Bronchial epithelial cell (primary cell): ENCODE data around the gene SUCNR1. TPM values are rescaled to one million over a fixed set of nuclear protein-coding genes. Genes with fewer than 3 reads are reported as not detected.
"Not testable (repeated sequence)": the region's sequence is repeated elsewhere in the genome, so short reads cannot be mapped to it uniquely, and the experiment has no call there.

Experiments used
- DNase-seq: peaks from one replicate; pipeline ENCODE4 v3.0.0-alpha.2; 2010; ENCODE audit warnings: low read depth
- FAIRE-seq: peaks from 2 replicates; lab custom pipeline; 2011; peaks lifted over from hg19 to GRCh38; lab: Jason Lieb, UNC
- H3K27me3 ChIP-seq: 2 replicates; pipeline ENCODE4 v1.5.1; 2011; ENCODE audit warnings: low read length; ENCODE audit not compliant: control insufficient read depth, insufficient read depth
- H3K36me3 ChIP-seq: 2 replicates; pipeline ENCODE4 v1.5.1; 2011; ENCODE audit warnings: low read length; ENCODE audit not compliant: control insufficient read depth, insufficient read depth
- H3K4me3 ChIP-seq: 2 replicates; pipeline ENCODE4 v1.5.1; 2011; ENCODE audit warnings: mild to moderate bottlenecking, low read depth, low read length, control low read depth
- CTCF ChIP-seq: IDR thresholded peaks from 2 replicates; pipeline ENCODE4 v1.5.1; 2011; ENCODE audit warnings: mild to moderate bottlenecking, moderate library complexity, low read length, control low read depth, inconsistent platforms; ENCODE audit not compliant: insufficient read depth, severe bottlenecking
- total RNA-seq: library from RNA; depleted of rRNA; stranded (reverse); fragments of >200 nt; gene quantifications from 2 replicates; pipeline ENCODE4 v1.2.1, GENCODE V29; 2014

Gene SUCNR1
- total RNA-seq, 1 donor from 2014 or later: not detected

- DNase-seq (no peak), FAIRE-seq (no peak)
- Histone ChIP-seq H3K36me3 (no peaks in the 10 kb centered on the region), H3K27me3 (no peaks in the 10 kb centered on the region), H3K4me3 (no peak overlapping the region)
- TF ChIP-seq CTCF: no peak
Measured at GRCh38 chr3:151866711-151867410, 6.6 kb upstream of the SUCNR1 start.

- Histone ChIP-seq H3K27me3 (no peaks in the 10 kb centered on the region), H3K36me3 (no peaks in the 10 kb centered on the region), H3K4me3 (no peak overlapping the region)
- TF ChIP-seq CTCF: no peak
- FAIRE-seq: no peak
- no peak for DNase-seq
Measured at GRCh38 chr3:151867666-151868065, 5.8 kb upstream of the SUCNR1 start.

GRCh38 chr3:151869181-151869580 lies 4.3 kb upstream of the SUCNR1 start:
- TF ChIP-seq CTCF: no peak
- no peak overlapping the region for H3K4me3 ChIP-seq
- no peak for FAIRE-seq

GRCh38 chr3:151871639-151872468 lies 1.6 kb upstream of the SUCNR1 start:
- H3K36me3 ChIP-seq: no peaks in the 10 kb centered on the region
- H3K4me3 ChIP-seq: no peak overlapping the region
- DNase-seq: no peak
- no peak for FAIRE-seq
- TF ChIP-seq CTCF: no peak
- no peaks in the 10 kb centered on the region for H3K27me3 ChIP-seq

More at GRCh38 chr3:151869181-151869580, 4.3 kb upstream of the SUCNR1 start:
- H3K27me3 ChIP-seq: no peaks in the 10 kb centered on the region
- no peak for DNase-seq
- no peaks in the 10 kb centered on the region for H3K36me3 ChIP-seq

GRCh38 chr3:151874079-151874478 lies 636 bp downstream of the SUCNR1 start:
- not testable (repeated sequence) for DNase-seq, FAIRE-seq, H3K36me3 ChIP-seq, H3K4me3 ChIP-seq, H3K27me3 ChIP-seq

- no peak for FAIRE-seq
- TF ChIP-seq CTCF: no peak
- Histone ChIP-seq H3K27me3 (no peaks in the 10 kb centered on the region), H3K4me3 (no peak overlapping the region), H3K36me3 (no peaks in the 10 kb centered on the region)
- DNase-seq: no peak
Measured at GRCh38 chr3:151875759-151876158, 2.3 kb downstream of the SUCNR1 start.
